PC-3 (cell line): Measurements from ENCODE around the gene SSBP2. TPM values are rescaled to one million over a fixed set of nuclear protein-coding genes. Genes with fewer than 3 reads are reported as not detected.

Experiments
- ATAC-seq: fragments of 200-7000 bp; cut with Tn5 transposase; 2 replicates; pipeline ENCODE4 v1.9.1; 2020; ENCODE audit warnings: mild to moderate bottlenecking, moderate library complexity
- BruUV-seq: library from RNA; stranded (reverse); fragments of 400-500 nt; replicated peaks from 2 replicates; lab custom pipeline; 2021; lab: Mats Ljungman, UMichigan
- CTCF ChIA-PET: fragments of 300-600 bp; sonication (Branson Sonifier 250); formaldehyde crosslinking; loops from one replicate; lab custom pipeline; 2022; ENCODE audit warnings: antibody characterized with exemption; lab: Charles Lee
- POLR2A ChIA-PET: fragments of 300-600 bp; sonication (Branson Sonifier 250); formaldehyde crosslinking; loops from one replicate; lab custom pipeline; 2022; ENCODE audit warnings: antibody characterized with exemption; ENCODE audit not compliant: unreplicated experiment; lab: Charles Lee
- DNase-seq: peaks from one replicate; pipeline ENCODE4 v3.0.0-alpha.2; 2015
- H2AFZ ChIP-seq: fragments of 300-600 bp; sonication (generic); 2 replicates; pipeline ENCODE4 v1.6.0; 2016; ENCODE audit warnings: antibody characterized with exemption, low read length
- H3F3A ChIP-seq: fragments of 300-600 bp; sonication (generic); one replicate; pipeline ENCODE4 v1.6.0; 2017; ENCODE audit warnings: antibody characterized with exemption, low read length, control low read depth, mild to moderate bottlenecking; ENCODE audit not compliant: unreplicated experiment
- H3K27ac ChIP-seq: fragments of 300-600 bp; sonication (generic); 2 replicates; pipeline ENCODE4 v1.5.1; 2016; ENCODE audit warnings: mild to moderate bottlenecking, low read length
- H3K27me3 ChIP-seq: fragments of 300-600 bp; sonication (generic); 2 replicates; pipeline ENCODE4 v1.6.1; 2016; ENCODE audit warnings: low read length, mixed read lengths
- H3K36me3 ChIP-seq: fragments of 300-600 bp; sonication (generic); 2 replicates; pipeline ENCODE4 v1.6.1; 2016; ENCODE audit warnings: low read depth, mixed run types, low read length, mixed read lengths
- H3K4me1 ChIP-seq: fragments of 300-600 bp; sonication (generic); 2 replicates; pipeline ENCODE4 v1.5.1; 2016; ENCODE audit warnings: low read length; ENCODE audit not compliant: insufficient read depth
- H3K4me2 ChIP-seq: fragments of 300-600 bp; sonication (generic); 2 replicates; pipeline ENCODE4 v1.6.0; 2016; ENCODE audit warnings: low read length
- H3K4me3 ChIP-seq: fragments of 300-600 bp; sonication (generic); 2 replicates; pipeline ENCODE4 v1.5.1; 2016; ENCODE audit warnings: mild to moderate bottlenecking, low read length, mixed read lengths
- H3K79me2 ChIP-seq: fragments of 300-600 bp; sonication (generic); 2 replicates; pipeline ENCODE4 v1.6.1; 2017; ENCODE audit warnings: low read length, mixed read lengths
- H3K9ac ChIP-seq: fragments of 300-600 bp; sonication (generic); 2 replicates; pipeline ENCODE4 v1.6.0; 2016; ENCODE audit warnings: mild to moderate bottlenecking, low read length
- H3K9me2 ChIP-seq: fragments of 300-600 bp; sonication (generic); replicated peaks from 2 replicates; pipeline ENCODE4 v1.6.1; 2016; ENCODE audit warnings: mixed run types, low read length, mixed read lengths
- H3K9me3 ChIP-seq: fragments of 300-600 bp; sonication (generic); 2 replicates; pipeline ENCODE4 v1.6.1; 2016; ENCODE audit warnings: low read length, mixed read lengths
- H4K20me1 ChIP-seq: fragments of 300-600 bp; sonication (generic); 2 replicates; pipeline ENCODE4 v1.6.1; 2016; ENCODE audit warnings: low read length, mixed read lengths
- CTCF ChIP-seq: fragments of 300-600 bp; sonication (generic); conservative IDR thresholded peaks from 2 replicates; pipeline ENCODE4 v1.5.1; 2017; ENCODE audit warnings: antibody characterized with exemption, low read depth, mild to moderate bottlenecking, low read length
- EZH2 ChIP-seq: fragments of 300-600 bp; sonication (generic); IDR thresholded peaks from one replicate; pipeline ENCODE4 v1.6.1; 2017; ENCODE audit warnings: antibody characterized with exemption, mild to moderate bottlenecking, low read length; ENCODE audit not compliant: unreplicated experiment
- EZH2phosphoT487 ChIP-seq: fragments of 300-600 bp; sonication (generic); IDR thresholded peaks from 2 replicates; pipeline ENCODE4 v1.6.1; 2018; ENCODE audit warnings: mild to moderate bottlenecking, antibody characterized with exemption, low read length, borderline replicate concordance
- intact Hi-C: fragments of 100-400 bp; cut with micrococcal nuclease; formaldehyde crosslinking; loops from 2 replicates; pipeline ENCODE4 v1.9.0; 2023
- total RNA-seq: library from RNA; depleted of rRNA; stranded (reverse); fragments of >200 nt; gene quantifications from 2 replicates; pipeline ENCODE4 v1.2.3, GENCODE V29; 2014

SSBP2 gene
- total RNA-seq, 1 experiment from 2014 or later: 5.8 TPM

GRCh38 chr5:81405126-81405891 lies 345.6 kb downstream of the SSBP2 start:
- H3K4me2 ChIP-seq: no peak overlapping the region
- H3K4me3 ChIP-seq: no peak overlapping the region
- no peaks in the 10 kb centered on the region for H3K79me2 ChIP-seq
- DNase-seq (no peak), ATAC-seq (no peak)
- no TSS peak for BruUV-seq
- no peaks in the 10 kb centered on the region for H4K20me1 ChIP-seq
- H3K27ac ChIP-seq: no peak overlapping the region
- H3K9me3 ChIP-seq: no peaks in the 10 kb centered on the region
- ChIA-PET CTCF (no interaction called here), POLR2A (no interaction called here)
- no peak overlapping the region for H2AFZ ChIP-seq
- no peaks in the 10 kb centered on the region for H3K4me1 ChIP-seq
- no peaks in the 10 kb centered on the region for H3K9me2 ChIP-seq
- no peak overlapping the region for H3K9ac ChIP-seq
- H3F3A ChIP-seq: no peaks in the 10 kb centered on the region
- intact Hi-C loops: no loop called here
- TF ChIP-seq CTCF: no peak
- no peak for TF ChIP-seq EZH2
- TF ChIP-seq EZH2phosphoT487: no peak
- no peaks in the 10 kb centered on the region for H3K27me3 ChIP-seq
- H3K36me3 ChIP-seq: no peaks in the 10 kb centered on the region

- no TSS peak for BruUV-seq
These were observed 348.5 kb downstream of the SSBP2 start for GRCh38 chr5:81402192-81402930.

More at GRCh38 chr5:81402192-81402930, 348.5 kb downstream of the SSBP2 start:
- H3K4me3 ChIP-seq: no peak overlapping the region
- no peaks in the 10 kb centered on the region for H3K79me2 ChIP-seq
- DNase-seq: no peak
- no peaks in the 10 kb centered on the region for H3K9me3 ChIP-seq
- ChIA-PET CTCF (no interaction called here), POLR2A (no interaction called here)
- H3K4me2 ChIP-seq: no peak overlapping the region
- H3K9ac ChIP-seq: no peak overlapping the region
- no peak for TF ChIP-seq EZH2phosphoT487
- TF ChIP-seq EZH2: no peak
- no peak for TF ChIP-seq CTCF
- H3K36me3 ChIP-seq: no peaks in the 10 kb centered on the region
- no peak overlapping the region for H3K27ac ChIP-seq
- no peaks in the 10 kb centered on the region for H3K9me2 ChIP-seq
- no peaks in the 10 kb centered on the region for H4K20me1 ChIP-seq
- no peak for ATAC-seq
- H2AFZ ChIP-seq: no peak overlapping the region
- intact Hi-C loops: no loop called here
- no peaks in the 10 kb centered on the region for H3K4me1 ChIP-seq
- no peaks in the 10 kb centered on the region for H3F3A ChIP-seq
- no peaks in the 10 kb centered on the region for H3K27me3 ChIP-seq
